ENCODE results near the gene XRCC1.
"Not testable (repeated sequence)": the region's sequence is repeated elsewhere in the genome, so short reads cannot be mapped to it uniquely, and the experiment has no call there.

Gene XRCC1

GRCh38 chr19:43575955-43576878 is 890 bp upstream of the XRCC1 start:
- DNase-seq (ENCODE audit: low read depth), result no peak

GRCh38 chr19:43574424-43575155 is 737 bp downstream of the XRCC1 start:
- DNase-seq (ENCODE audit: low read depth), result no peak

- DNase-seq (ENCODE audit: low read depth), result no peak
Measured at GRCh38 chr19:43572171-43572588, 3.1 kb downstream of the XRCC1 start.

GRCh38 chr19:43570174-43570791 is 5.0 kb downstream of the XRCC1 start:
- no peak for DNase-seq (ENCODE audit: low read depth)

- no peak for DNase-seq (ENCODE audit: low read depth)
Measured at GRCh38 chr19:43569657-43570056, 5.7 kb downstream of the XRCC1 start.

- no peak for DNase-seq (ENCODE audit: low read depth)
Measured at GRCh38 chr19:43564800-43565199, 10.5 kb downstream of the XRCC1 start.

- no peak for DNase-seq (ENCODE audit: low read depth)
Measured at GRCh38 chr19:43563816-43564457, 11.4 kb downstream of the XRCC1 start.

- DNase-seq (ENCODE audit: low read depth), result peak; percentile 57
Measured at GRCh38 chr19:43562698-43563241, 12.6 kb downstream of the XRCC1 start.

GRCh38 chr19:43562226-43562697 is 13.1 kb downstream of the XRCC1 start:
- no peak for DNase-seq (ENCODE audit: low read depth)

GRCh38 chr19:43561139-43561970 is 14.0 kb downstream of the XRCC1 start:
- DNase-seq (ENCODE audit: low read depth), result no peak

GRCh38 chr19:43560687-43561086 is 14.6 kb downstream of the XRCC1 start:
- no peak for DNase-seq (ENCODE audit: low read depth)

- DNase-seq (ENCODE audit: low read depth), result peak; percentile 73
Measured at GRCh38 chr19:43555185-43555770, 20.0 kb downstream of the XRCC1 start.

GRCh38 chr19:43554317-43554895 is 20.9 kb downstream of the XRCC1 start:
- DNase-seq (ENCODE audit: low read depth), result no peak

- DNase-seq (ENCODE audit: low read depth), result no peak
Measured at GRCh38 chr19:43553656-43554055, 21.7 kb downstream of the XRCC1 start.

GRCh38 chr19:43552616-43553015 is 22.7 kb downstream of the XRCC1 start:
- no peak for DNase-seq (ENCODE audit: low read depth)

- no peak for DNase-seq (ENCODE audit: low read depth)
Measured at GRCh38 chr19:43552198-43552450, 23.2 kb downstream of the XRCC1 start.

GRCh38 chr19:43551399-43552197 is 23.7 kb downstream of the XRCC1 start:
- DNase-seq (ENCODE audit: low read depth), result no peak

- DNase-seq (ENCODE audit: low read depth), result no peak
Measured at GRCh38 chr19:43548706-43549105, 26.6 kb downstream of the XRCC1 start.

GRCh38 chr19:43547926-43548325 is 27.4 kb downstream of the XRCC1 start:
- DNase-seq (ENCODE audit: low read depth), result not testable (repeated sequence)

- no peak for DNase-seq (ENCODE audit: low read depth)
Measured at GRCh38 chr19:43546581-43546980, 28.7 kb downstream of the XRCC1 start.

Data from stimulated activated CD8-positive, alpha-beta memory T cell treated with anti-CD3 and anti-CD28 coated beads, Interleukin-4, amount 100 ng/mL, for 24 hours (primary cell).